Right lobe of liver (tissue), 4 donors: ENCODE measurements around the gene ADARB2.

ENCODE experiments used
- POLR2A ChIP-seq: fragments of 450-650 bp; IDR thresholded peaks from one replicate; pipeline ENCODE4 v1.6.1; 2017; ENCODE audit warnings: antibody characterized with exemption, mild to moderate bottlenecking
- TF ChIP-seq, protein P1 (sequence below), 4 donors: fragments of 200-600 bp in 3 of 4; fragments of 450-650 bp in 1 of 4; IDR thresholded peaks; one replicate each; pipeline versions ENCODE4 v1.5.1 to v1.8.0; 2016 to 2022; ENCODE audit warnings: antibody characterized with exemption in 4 of 4, mild to moderate bottlenecking in 2 of 4
- donor health status: DM: no; HTN: no; CAD: no.
- donor health status: DM: no; HTN: no; CAD: no.
- donor health status: DM: no; HTN: yes; CAD: no.

DNA sequence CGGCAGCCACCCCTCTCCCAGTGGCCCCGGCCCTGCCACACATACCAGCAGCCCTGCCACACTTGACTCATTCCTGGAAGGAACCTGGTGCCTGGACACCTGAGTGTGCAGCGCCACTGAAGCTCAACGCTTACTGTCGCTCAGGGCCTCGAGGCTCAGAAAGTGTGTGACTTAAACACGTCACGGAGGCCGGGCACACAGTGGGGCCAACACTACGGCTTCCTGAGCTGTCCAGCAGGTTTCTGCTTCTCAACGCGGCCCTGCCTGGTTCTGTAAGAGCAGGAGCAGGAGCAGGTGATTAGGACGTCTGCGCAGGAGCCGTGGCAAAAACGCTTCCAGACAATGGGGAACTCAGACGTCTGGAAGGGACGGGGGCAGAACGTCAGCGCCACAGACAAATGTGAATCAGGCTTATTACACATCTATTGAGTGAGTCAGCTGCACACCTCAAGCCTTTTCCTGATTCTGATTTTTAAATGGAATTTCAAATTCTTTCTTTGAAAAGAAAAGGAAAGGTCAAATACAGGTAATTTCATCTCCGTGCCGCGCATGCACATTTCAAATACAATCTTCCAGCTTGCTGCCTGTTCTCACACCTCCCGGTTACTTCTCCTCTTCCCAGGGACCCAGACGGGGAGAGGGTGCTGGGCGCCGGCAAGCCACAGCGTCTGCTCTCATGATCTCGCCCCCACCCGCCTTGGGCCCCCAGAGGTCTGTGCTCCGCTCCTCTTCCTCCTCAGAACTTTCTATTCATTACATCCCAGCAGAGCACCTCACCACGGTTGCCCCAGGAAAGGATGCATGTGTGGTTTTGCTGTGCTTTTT, 66.6 kb downstream of the ADARB2 start:
- TF ChIP-seq, protein P1, sequence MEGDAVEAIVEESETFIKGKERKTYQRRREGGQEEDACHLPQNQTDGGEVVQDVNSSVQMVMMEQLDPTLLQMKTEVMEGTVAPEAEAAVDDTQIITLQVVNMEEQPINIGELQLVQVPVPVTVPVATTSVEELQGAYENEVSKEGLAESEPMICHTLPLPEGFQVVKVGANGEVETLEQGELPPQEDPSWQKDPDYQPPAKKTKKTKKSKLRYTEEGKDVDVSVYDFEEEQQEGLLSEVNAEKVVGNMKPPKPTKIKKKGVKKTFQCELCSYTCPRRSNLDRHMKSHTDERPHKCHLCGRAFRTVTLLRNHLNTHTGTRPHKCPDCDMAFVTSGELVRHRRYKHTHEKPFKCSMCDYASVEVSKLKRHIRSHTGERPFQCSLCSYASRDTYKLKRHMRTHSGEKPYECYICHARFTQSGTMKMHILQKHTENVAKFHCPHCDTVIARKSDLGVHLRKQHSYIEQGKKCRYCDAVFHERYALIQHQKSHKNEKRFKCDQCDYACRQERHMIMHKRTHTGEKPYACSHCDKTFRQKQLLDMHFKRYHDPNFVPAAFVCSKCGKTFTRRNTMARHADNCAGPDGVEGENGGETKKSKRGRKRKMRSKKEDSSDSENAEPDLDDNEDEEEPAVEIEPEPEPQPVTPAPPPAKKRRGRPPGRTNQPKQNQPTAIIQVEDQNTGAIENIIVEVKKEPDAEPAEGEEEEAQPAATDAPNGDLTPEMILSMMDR (IDR thresholded peaks at IDR 0.05), result no peak
- TF ChIP-seq POLR2A, result no peak
